Urothelium cell line (cell line): ENCODE data around the gene HES5.
"Not testable (repeated sequence)": the region's sequence is repeated elsewhere in the genome, so short reads cannot be mapped to it uniquely, and the experiment has no call there.

Source experiments
- DNase-seq: peaks from one replicate; pipeline ENCODE4 v3.0.0; 2011; ENCODE audit warnings: low spot score, mixed read lengths
- FAIRE-seq: peaks from 2 replicates; lab custom pipeline; 2011; peaks lifted over from hg19 to GRCh38; lab: Jason Lieb, UNC

The HES5 gene, protein sequence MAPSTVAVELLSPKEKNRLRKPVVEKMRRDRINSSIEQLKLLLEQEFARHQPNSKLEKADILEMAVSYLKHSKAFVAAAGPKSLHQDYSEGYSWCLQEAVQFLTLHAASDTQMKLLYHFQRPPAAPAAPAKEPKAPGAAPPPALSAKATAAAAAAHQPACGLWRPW

DNA sequence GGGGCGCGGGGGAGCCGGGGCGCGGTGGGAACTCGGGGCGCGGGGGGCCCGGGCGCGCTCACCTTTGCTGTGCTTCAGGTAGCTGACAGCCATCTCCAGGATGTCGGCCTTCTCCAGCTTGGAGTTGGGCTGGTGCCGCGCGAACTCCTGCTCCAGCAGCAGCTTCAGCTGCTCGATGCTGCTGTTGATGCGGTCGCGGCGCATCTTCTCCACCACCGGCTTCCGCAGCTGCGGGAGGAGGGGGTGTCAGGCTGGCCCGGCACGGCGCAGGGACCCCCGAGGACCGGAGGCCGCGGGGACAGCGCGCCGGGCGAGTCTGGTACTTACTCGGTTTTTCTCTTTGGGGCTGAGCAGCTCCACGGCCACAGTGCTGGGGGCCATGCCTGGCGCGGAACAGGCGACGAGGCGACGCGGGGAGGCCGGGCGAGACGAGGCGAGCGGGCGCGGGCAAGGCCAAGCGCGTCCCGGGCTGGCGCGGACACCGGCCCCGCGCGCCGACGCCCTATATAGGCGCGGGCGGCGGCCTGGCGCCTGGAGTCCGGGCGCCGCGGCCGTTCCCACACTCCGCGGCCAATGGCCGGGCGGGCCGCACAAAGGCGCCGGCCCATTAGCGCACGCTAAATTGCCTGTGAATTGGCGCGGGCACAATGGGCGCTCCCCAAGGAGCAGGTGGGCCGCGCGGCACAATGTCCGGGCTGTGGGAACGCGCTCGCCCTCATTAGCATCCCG, at the start of gene HES5:
Gene HES5 (minus strand): TSS at position 480 of the 729 bp plus-strand sequence. CDS start 99 bp downstream, at position 381.
- FAIRE-seq (no peak), DNase-seq (no peak)

DNA sequence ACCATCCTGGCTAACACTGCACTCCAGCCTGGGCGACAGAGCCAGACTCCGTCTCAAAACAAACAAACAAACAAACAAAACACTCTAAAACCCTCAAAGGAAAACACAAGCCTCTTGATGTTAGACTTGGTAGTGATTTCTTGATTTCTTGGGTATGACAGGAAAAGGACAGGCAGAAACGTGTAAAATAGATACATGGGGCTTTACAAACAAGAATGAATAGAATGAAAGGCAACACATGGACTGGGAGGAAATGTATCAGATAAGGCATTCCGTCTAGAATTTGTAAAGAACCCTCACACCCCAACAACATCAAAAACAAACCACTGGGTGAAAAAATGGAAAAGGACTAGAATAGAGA, 48.7 kb upstream of the HES5 start:
- DNase-seq (no peak), FAIRE-seq (no peak)

DNA sequence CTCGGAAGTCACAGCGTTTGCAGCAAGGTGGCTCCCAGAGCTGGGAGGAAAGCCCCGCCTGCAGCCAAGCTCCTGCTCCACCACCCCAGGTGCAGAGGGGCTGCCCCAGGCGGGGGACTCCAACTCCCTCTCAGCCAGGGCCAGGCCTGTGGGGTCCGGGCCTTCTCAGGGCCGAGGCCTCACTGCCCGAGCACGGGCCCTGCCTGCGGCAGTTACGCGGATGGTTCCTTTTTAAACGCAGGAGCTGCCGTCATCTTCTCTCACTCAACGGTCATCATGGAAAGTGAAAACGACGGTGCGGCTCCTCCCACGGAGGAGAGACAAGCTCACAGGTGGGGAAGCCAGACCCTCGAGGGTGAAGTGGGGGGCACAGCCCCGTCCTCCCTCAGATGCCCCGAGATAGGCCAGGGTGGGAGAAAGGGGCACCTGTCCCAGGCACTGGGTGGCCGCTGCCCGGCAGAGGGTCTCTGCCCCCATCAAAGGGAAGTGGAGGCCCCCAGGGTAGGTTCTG, 47.6 kb upstream of the HES5 start:
- not testable (repeated sequence) for DNase-seq, FAIRE-seq

DNA sequence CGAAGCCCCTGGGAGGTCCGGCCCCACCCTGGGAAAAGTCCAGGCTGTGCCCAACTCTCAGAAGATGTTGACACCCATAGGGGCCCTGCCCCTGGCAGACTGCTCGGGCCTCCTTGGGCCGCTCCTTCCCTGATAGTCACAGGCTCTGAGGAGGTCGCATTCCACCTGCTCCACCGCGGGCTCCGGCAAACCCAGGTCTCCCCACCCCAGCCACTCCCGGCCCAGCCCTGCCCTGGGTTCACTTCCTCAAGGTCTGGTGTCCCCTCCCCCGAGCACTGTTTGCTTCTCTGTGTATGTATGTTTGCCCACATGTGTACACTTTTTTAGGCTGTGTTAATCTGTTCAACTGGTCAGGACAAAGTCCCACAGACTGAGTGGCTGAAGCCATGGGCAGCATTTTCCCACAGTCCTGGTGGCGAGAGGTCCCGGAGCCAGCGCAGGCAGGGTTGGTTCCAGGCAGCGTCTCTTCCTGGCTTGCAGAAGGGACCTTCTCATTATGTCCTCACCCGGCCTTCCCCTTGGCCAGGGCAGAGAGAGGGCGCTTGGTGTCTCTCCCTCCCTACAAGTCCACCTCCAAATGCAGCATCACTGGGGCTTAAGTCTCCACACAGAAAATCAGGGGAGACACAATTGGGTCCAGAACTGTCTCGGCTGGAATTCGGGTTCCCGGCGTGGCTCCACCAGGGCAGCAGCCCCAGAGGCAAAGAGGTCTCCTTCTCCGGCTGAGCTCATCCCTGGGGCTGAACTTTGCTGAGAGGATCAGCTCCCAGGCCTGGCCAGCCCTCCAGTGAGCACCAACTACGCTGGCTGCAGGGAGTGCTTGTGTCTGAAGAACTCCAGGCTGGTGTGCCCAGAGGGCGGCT, 46.0 kb upstream of the HES5 start:
- no peak for DNase-seq
- FAIRE-seq: no peak

DNA sequence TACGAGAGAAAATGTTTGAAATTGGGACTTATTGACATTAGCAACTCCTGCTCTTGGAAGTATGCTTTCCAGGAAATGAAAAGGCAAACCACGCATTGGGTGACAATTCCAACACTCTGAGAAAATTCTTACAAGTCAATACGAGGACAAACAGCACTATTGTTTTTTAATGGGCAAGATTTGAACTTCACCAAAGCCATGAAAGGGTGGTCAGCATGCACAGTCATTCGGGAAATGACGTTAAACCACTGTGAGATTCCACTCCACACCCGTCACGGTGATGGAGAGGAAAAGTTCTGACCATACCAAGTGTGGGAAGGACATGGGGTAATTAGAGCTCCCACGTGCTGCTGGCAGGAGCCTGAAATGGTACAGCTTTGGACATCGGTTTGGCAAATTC, 44.3 kb upstream of the HES5 start:
- FAIRE-seq (no peak), DNase-seq (no peak)

DNA sequence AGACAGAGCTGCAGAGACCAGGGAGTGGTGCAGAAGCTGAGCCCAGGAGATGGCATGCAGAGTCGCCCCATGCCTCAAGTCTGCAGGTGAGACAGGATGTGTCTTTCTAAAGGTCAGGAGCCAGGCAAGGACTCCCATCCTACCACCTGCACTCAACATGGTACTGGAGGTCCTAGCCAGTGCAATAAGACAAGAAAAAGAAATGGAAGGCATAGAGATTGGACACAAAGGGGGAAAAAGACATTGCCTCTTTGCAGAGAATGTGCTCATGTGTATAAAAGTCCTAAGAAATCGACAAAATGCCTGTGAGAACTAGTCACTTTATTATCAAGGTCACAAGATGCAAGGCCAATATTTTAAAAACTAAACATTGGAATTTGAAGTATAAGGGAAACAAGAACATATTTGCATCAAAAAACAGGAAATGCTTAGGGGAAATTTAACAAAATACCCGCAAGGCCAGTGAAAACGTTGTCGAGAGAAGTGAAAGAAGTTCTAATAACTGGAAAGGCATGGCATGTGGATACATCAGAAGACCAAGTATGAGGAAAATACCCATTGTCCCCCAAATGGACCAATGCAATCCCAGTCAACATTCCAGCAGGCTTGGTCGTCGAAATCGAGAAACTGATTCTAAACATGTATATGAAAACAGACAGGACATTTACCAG, 43.3 kb upstream of the HES5 start:
- no peak for FAIRE-seq
- DNase-seq: no peak

DNA sequence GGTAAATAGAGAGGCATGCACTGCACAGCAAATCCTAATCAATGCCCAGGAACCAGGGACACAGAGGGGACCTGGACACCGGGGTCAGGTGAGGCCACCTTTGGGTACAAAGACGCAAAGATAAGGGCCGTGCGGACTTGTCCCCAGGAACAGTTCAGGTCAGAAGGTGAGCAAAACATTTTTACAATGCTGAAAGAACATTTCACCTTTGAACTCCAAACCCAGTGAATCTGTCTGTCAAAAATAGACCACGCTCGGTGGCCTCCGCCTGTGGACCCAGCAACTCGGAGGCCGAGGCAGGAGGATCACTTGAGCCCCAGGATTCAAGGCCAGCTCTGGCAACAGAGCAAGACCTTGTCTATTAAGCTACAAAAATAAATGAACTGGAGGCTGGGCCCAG, 41.3 kb upstream of the HES5 start:
- no peak for FAIRE-seq
- no peak for DNase-seq

DNA sequence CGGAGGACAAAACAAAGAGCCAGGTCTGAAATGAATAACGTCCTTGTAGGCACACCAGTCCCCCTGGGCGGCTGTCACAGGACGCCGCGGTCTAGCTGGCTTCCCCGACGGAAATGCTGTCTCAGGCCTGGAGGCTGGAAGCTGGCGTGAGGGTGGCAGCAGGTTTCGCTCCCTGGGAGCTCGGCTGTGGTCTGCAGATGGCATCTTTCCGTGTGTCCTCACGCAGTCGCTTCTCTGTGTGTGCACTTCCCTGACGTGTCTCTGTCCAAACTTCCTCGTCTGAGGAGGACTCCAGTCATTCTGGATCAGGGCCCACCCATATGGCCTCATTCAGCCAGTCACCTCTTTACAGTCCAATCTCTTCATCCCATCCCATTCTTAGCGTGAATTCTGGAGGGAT, 40.3 kb upstream of the HES5 start:
- DNase-seq: no peak
- FAIRE-seq: no peak

DNA sequence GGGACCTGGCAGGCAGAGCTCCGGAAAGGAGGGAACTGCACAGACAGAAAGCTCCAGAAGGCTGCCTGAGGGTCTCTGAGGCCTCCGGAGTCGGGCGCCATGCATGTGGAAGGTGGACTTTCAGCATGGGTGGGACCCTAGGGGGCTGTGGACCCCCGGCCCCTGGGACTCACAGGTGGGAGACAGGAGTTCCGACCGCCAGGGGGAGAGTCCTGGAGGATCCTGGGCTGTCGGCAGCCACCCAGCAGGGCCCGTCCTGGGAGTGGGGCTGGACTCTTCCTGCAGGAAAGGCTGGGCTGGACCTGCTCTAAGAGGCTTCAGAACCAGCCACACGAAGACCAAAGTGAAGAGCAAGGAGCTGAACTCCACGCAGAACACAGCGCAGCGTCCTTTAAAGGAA, 39.6 kb upstream of the HES5 start:
- not testable (repeated sequence) for FAIRE-seq, DNase-seq

DNA sequence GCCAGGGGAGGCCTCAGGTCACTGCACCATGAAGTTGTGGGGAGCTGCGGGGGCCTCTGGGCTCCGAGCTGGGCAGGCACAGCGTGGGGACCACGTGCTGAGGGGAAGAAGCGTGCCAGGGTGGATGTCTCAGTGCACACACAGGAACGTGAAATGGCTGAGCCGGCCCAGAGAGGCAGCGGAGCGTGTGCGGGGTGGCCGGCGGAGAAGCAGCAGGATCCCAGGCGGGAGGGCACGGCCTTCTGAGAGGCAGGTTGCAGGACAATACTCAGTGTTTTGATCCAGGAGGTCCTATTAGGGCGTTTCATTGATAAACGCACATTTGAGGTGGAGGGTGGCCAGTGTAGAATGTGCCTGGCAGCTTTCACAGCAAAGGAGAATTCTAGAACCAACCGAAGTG, 39.0 kb upstream of the HES5 start:
- FAIRE-seq: no peak
- DNase-seq: no peak

DNA sequence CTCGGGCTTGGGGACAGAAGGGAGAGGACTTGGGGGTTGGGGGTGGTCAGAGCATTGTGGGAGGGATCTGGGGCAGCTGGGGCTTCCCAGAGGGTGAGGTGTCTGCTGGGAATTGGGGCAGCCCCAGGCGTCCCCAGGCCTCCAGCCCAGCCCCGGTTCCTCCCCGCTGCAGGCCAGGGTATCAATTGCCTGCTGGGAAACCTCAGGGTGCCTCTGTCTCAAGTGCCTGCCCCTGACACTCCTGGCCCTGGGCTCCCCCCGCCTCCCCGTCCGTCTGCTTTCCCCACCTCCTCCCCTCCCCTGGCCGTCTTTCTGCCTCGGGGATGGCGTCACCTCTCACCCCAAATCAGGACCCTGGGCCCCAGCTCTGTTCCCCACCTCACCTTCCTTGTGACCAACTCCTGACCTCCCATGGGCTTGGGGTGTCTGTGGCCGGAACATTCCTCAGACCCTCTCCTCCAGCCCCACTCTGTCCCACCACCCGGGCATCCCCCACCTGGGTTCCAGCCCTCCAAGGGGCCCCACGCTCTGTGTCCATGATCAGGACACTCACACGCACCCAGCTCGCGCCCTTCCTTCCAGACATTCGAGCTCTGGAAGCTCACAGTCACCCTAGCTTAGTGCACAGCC, 38.2 kb upstream of the HES5 start:
- FAIRE-seq, DNase-seq: not testable (repeated sequence)

DNA sequence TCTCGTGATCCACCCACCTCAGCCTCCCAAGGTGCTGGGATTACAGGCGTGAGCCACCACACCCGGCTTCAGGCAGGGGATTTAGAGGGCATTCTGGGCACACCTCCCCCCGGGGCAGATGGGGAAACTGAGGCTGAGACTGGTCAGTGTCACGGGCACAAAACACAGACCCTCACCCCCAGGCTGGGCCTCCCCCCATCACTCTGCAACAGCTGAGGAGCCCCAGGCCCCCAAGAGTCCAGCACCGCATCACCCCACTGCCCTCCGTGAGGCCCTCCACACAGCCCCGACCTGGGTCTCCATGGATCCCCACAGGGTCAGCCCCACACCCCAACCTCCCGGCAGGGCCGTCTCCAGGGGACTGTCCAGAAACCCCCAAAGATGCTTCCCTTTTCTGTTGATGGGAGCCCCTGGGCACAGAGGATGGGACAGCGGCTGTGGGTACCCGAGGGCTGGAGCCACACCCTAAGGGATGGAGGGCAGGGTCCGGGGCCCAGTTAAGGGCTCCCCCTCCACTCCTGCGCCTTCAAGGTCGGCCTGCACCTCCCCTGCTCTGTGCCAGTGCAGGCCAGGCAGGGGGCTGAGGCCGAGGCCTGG, 37.1 kb upstream of the HES5 start:
- FAIRE-seq (no peak), DNase-seq (no peak)

DNA sequence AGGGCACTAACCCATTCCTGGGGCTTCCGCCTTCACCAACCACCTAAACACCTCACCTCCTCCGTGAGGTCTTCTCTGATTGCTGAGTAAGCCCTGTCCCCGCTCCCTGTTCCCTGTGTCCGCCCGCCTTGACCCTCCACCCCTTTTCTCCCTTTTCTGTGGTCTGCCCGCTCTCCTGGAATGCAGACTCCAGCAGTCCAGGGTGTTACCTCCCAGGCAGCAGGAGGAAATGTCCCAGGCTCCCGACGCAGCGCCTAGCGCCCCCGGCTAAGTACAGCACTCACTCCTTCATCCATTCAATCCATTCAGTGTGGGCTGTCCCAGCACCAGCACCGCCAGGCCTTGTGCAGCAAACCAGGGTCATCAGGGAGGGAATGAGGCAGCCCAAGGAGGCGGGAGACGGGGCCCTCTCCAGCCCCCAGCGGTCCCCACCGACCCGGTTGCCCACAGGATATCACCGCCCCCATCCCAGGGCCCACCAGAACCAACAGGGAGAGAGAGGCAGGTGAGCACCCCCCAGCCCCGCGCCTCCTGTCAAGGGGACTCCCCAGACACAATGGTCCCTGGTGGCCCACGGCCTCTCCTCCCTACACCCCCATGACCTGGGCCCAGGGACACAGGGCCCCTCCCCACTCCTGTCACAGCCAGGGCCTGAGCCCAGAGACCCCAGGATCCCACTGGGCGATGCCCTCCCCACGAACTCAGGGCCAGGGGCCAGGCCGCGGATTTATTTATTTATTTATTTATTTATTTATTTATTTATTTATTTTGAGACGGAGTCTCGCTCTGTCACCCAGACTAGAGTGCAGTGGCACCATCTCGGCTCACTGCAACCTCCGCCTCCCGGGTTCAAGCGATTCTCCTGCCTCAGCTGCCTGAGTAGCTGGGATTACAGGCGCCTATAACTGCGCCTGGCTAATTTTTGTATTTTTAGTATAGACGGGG, 36.3 kb upstream of the HES5 start:
- DNase-seq (no peak), FAIRE-seq (no peak)

DNA sequence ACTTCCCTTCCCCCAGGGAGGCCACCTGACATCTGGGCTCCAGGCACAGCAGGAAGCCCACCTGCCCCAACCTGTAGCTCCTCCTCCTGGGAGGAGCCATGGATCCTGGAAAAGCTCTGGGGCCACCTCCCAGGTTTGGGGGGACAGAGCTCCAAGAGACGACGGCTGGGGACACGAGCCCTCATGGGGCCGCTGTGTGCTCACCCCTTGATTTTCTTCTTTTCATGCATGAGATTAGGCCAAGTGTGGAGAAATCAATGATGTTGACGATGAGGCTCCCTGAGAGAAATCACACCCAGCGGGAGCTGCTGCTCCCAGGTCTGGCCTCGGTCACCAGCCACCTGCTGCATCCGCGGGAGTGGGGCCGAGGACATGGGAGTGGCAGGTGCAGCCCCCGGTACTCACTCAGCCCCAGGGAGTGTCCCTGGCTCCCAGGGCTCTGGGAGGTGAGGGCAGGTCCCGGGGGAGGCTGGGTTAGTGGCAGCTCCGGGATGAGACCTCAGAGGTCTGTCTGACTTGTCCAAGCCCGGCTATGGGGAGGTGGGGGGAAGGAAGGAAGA, 34.8 kb upstream of the HES5 start:
- FAIRE-seq: no peak
- DNase-seq: no peak

DNA sequence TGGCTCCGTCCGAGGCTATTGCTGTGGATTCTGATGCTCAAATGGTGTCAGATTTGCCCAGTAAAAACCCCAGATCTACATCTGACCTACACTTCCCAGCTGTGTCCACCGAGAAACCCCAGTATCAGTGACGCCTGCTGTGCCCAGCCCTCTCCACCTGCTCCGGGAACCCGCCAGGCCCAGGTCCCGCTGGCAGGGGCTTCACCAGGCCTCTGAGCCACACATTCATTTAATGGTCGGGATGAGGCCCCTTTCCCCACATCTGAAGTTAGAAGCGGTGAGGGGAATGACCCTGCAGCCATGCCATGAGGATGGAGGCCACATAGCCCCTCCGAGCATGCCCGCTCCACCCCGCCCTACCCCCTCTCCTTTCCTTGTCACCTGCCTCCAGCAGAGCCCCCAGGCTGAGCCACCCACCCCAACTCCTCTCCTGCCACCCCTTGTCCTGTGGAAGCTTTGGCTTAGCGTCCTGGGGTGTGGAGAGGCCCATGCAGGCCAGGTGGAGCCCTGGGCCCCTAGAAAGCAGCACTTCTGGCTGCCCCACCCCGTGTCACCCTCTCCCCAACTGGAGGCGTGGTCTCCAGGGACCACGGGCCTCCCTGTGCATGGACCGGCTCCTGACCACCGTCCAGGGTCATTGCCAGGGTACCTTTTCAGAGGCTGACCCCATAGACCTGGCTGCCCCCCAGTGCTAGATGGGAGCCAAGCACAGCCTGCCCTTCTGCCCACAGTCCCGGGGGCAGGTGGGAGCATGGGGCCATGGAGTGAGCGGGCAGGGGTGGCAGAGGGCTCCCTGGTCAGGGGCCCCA, 34.1 kb upstream of the HES5 start:
- FAIRE-seq (no peak), DNase-seq (no peak)

DNA sequence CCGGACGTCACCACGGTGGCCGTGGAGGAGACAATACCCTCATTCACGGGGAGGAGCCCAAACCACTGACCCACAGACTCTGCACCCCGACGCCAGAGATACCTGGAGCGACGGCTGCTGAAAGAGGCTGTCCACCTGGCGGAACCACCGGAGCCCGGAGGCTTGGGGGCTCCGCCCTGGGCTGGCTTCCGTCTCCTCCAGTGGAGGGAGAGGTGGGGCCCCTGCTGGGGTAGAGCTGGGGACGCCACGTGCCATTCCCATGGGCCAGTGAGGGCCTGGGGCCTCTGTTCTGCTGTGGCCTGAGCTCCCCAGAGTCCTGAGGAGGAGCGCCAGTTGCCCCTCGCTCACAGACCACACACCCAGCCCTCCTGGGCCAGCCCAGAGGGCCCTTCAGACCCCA, 33.1 kb upstream of the HES5 start:
- no peak for DNase-seq
- FAIRE-seq: no peak

DNA sequence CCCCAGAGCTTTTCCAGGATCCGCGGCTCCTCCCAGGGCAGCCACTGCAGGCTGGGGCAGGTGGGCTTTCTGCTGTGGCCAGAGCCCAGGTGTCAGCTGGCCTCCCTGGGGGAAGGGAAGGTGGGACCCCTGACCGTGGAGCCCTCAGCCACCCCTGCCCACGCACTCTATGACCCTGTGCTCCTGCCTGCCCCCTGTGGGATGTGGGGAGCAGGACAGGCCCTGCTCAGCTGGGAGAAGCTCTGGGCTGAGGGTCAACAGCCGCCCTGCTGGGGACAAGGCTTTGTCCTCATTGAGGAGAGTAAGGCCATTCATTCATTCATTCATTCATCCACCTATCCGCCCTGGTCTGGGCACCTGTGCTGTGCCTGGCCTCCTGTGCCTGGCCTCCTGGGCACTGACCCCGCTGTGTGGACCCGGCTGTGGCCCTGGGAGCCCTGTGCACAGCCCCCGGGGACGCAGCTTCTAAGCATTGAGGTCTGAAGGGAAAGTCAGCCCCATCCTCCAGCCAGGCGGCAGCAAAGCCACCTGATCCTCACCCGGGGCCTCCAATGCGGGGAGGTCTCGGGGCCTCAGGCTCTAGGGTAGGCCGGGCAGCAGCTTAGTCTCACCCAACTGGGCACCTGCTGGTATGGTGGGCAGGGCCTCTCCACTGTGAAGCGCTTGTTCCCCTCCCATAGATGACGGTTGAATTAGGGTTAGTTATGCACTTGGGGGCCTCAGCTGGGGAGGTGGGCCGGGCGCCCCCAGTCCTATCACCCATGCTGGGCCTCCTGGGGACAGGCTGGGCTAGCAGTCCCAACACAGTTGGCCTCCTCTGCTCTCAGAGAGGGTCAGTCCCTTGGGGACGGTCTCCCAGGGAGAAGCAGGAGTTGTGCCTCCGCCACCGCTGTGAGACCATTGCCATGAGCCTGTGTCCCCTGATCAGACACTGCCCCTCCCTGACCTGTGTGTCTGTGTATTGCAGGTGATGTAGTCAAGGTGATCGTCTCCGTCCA, 32.1 kb upstream of the HES5 start:
- DNase-seq (no peak), FAIRE-seq (no peak)
